Mucosa of descending colon (tissue), 3 donors: ENCODE measurements around the gene BAX. TPM values are rescaled to one million over a fixed set of nuclear protein-coding genes. Genes with fewer than 3 reads are reported as not detected.

ENCODE experiments used
- ATAC-seq: fragments of 200-7000 bp; cut with Tn5 transposase; one replicate; pipeline ENCODE4 v1.9.1; 2020; ENCODE audit warnings: mild to moderate bottlenecking, moderate library complexity
- DNase-seq, 3 donors: peaks; one replicate each; pipeline ENCODE4 v3.0.0-alpha.2; 2020
- H3K36me3 ChIP-seq: fragments of 200-600 bp; one replicate; pipeline ENCODE4 v1.8.0; 2021; ENCODE audit warnings: low read depth, mild to moderate bottlenecking
- H3K4me1 ChIP-seq: fragments of 200-600 bp; one replicate; pipeline ENCODE4 v1.8.0; 2021; ENCODE audit warnings: low read depth, mild to moderate bottlenecking
- H3K4me3 ChIP-seq: fragments of 200-600 bp; one replicate; pipeline ENCODE4 v1.8.0; 2021; ENCODE audit warnings: mild to moderate bottlenecking
- H3K9me3 ChIP-seq: fragments of 200-600 bp; one replicate; pipeline ENCODE4 v1.8.0; 2021; ENCODE audit warnings: mild to moderate bottlenecking
- CTCF ChIP-seq: fragments of 200-600 bp; IDR thresholded peaks from one replicate; pipeline ENCODE4 v1.8.0; 2022; ENCODE audit warnings: antibody characterized with exemption, mild to moderate bottlenecking
- intact Hi-C, 2 donors: fragments of 100-400 bp; cut with DNase I in 1 of 2; cut with micrococcal nuclease in 1 of 2; formaldehyde crosslinking; loops; one replicate each; pipeline versions ENCODE4 v1.11.0 to v1.11.1; 2022; cut with DNase I, micrococcal nuclease
- total RNA-seq, 3 donors: library from RNA; stranded (reverse); fragmentation: NEBNext Ultra II Directional in 2 of 3; extraction: Animal tissue kit (Norgen Biotek cat#: 25700) in 2 of 3; gene quantifications; one replicate each; pipeline versions ENCODE4 v1.2.1 to v1.2.4, GENCODE V29; 2021 to 2023
- donor health status: DM: no; HTN: no; CAD: no; lungs with moderate emphysema.
- donor health status: DM: no; HTN: no; CAD: no.
- donor health status: DM: no; HTN: yes; CAD: no.

BAX gene
- total RNA-seq, 3 donors from 2014 or later = 90.2 to 128 (median 125) TPM

- ATAC-seq (peak; percentile 39), DNase-seq (no peak)
- no peak overlapping the region for H3K4me3 ChIP-seq
- H3K4me1 ChIP-seq = peaks cover 3% of the 10 kb centered on the region
- intact Hi-C loops = loop anchor here in 1 of 2 donors (10.0 kb wide), 1 partner anchor 181 kb away; no protein-coding TSS in a partner anchor
- H3K36me3 ChIP-seq = peaks cover 7% of the 10 kb centered on the region
- TF ChIP-seq CTCF = no peak
- no peaks in the 10 kb centered on the region for H3K9me3 ChIP-seq
These were observed 21.5 kb downstream of the BAX start for GRCh38 chr19:48975947-48976847.

GRCh38 chr19:48977061-48977460, 22.4 kb downstream of the BAX start:
- no peak for DNase-seq
- intact Hi-C loops = loop anchor here in 1 of 2 donors (10.0 kb wide), 1 partner anchor 182 kb away; no protein-coding TSS in a partner anchor
- H3K4me3 ChIP-seq = no peak overlapping the region
- peak; percentile 77 for ATAC-seq
- TF ChIP-seq CTCF = no peak
- no peaks in the 10 kb centered on the region for H3K9me3 ChIP-seq
- peaks cover 3% of the 10 kb centered on the region for H3K4me1 ChIP-seq
- H3K36me3 ChIP-seq = peaks cover 7% of the 10 kb centered on the region

DNA sequence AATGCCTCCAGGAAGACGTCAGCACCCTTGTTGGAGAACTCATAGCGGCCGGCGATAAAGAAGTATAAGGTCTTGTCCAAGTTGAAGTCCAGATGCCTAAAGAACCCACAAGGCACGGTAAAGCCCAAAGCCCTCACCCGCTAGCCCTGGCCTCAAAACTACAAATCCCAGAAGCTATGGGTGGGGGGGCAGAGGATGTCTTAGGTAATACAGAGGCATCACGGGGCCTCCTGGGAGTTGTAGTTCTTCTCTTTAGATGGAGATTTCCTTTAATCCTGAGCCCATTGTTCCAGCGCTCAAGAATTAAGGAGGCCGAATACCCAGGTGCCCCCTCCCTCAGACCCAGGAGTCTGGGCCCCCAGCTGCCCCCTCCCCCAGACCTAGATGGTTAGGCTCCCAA, 27.6 kb downstream of the BAX start:
- intact Hi-C loops = no loop called here
- H3K36me3 ChIP-seq = no peaks in the 10 kb centered on the region
- no peak for TF ChIP-seq CTCF

DNA sequence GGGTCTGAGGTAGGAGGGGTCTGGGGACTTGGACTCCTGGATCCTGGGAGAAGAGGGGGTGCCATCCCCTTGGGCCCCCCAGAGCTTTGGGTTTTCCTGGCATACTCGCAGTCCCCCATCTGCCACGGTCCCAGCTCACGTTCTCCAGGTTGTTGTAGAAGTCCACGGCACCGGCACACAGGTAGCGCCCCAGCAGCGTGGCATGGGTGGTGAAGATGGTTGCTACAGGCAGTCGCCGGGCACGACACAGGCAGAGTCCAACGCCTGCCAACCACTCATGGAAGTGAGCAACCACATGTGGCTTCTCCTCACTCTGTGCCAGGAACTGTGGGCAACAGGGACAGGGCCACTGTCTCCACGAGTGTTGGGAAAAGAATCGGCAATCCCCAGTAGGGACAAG, 31.0 kb downstream of the BAX start:
- no peak overlapping the region for H3K4me3 ChIP-seq
- no peaks in the 10 kb centered on the region for H3K9me3 ChIP-seq
- H3K4me1 ChIP-seq = no peaks in the 10 kb centered on the region
- no peaks in the 10 kb centered on the region for H3K36me3 ChIP-seq
- TF ChIP-seq CTCF = no peak
- ATAC-seq (no peak), DNase-seq (no peak)
- intact Hi-C loops = no loop called here

More for the DNA sequence above, 27.6 kb downstream of the BAX start:
- no peak for ATAC-seq
- Histone ChIP-seq H3K4me3 (no peak overlapping the region), H3K9me3 (no peaks in the 10 kb centered on the region), H3K4me1 (peaks cover 3% of the 10 kb centered on the region)
- DNase-seq = no peak

- DNase-seq = no peak
- no peak for TF ChIP-seq CTCF
- no peak for ATAC-seq
- intact Hi-C loops = no loop called here
- peaks cover 2% of the 10 kb centered on the region for H3K4me1 ChIP-seq
- H3K9me3 ChIP-seq = no peaks in the 10 kb centered on the region
- H3K4me3 ChIP-seq = no peak overlapping the region
- no peaks in the 10 kb centered on the region for H3K36me3 ChIP-seq
These were observed 31.5 kb downstream of the BAX start for GRCh38 chr19:48986211-48986610.
